Erythroblast (primary cell): ENCODE results near the gene ZFP3.
"Not testable (repeated sequence)": the region's sequence is repeated elsewhere in the genome, so short reads cannot be mapped to it uniquely, and the experiment has no call there.

ENCODE experiments used
- DNase-seq, 2 experiments: peaks; one replicate each; lab custom pipeline; 2025; lab: John Stamatoyannopoulos, UW
- GATA1 ChIP-seq: IDR thresholded peaks from 2 replicates; pipeline ENCODE4 v1.6.1; 2011; ENCODE audit warnings: low read depth, mild to moderate bottlenecking, control low read depth, low read length, moderate library complexity
- POLR2A ChIP-seq: IDR thresholded peaks from 2 replicates; pipeline ENCODE4 v1.6.1; 2011; ENCODE audit warnings: mild to moderate bottlenecking, low read length

ZFP3 gene

DNA sequence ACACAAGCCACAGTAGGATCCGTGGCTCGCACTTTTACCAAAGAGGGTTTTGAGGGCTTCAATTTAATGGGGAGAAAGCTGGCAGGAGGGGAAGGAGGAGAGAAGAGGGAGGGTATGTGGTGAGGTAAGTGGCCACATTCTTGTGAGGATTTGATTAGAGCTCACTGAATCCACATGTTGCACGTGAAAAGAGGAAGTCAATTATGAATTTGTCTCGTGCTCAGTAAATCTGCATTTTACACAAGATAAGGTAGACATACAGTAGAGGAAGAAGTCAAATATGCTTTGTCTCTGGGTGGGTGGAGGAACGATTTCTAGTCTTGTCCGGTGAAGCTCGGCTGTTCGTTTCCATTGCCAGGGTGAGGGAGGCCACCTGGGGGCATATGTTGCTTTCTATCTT lies 32.5 kb downstream of the ZFP3 start:
- DNase-seq: peak in 1 of 2 experiments; percentile 14
- TF ChIP-seq GATA1 (no peak), POLR2A (no peak)

DNA sequence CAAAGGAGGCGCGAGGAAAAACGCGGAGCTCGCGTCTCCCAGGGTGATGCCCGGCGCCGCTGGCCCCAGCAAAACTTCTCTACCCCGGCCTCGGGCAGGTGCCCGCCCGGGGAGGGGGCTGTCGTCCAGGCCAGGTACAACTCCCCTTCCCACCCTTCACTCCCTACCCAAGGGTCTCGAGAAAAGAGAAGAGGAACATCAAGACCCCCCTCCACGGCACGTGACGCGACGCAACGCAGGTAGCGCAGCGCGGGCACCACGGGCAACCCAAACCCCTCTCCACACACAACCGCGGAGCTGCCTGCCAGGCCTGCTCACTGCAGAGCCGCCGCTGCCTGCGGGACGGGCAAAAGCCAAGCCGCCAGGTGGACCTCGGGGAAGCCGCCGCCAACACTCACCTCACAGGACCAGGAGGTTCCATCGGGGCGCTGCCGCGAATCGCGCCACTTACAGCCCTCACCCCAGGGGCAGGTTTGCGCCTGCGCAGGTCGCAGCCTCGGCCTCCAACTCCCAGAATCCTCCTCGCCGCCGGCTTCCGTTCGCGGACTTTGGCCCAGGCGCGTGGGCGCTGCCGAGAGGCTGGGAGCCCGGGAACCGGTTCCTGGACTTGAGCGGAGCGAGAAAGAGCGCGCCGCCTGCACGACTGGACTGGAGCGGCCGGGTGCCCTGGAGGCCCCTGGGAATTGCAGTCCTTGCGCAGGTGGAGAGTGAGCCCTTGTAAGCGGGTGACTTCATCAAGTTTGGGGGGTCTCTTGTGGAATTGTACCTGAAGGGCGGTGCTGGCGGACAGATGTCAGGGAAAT lies 33.3 kb downstream of the ZFP3 start, which contains the start of gene ZNF232:
TSS of gene ZNF232 (minus strand) at position 477 of the 803 bp plus-strand sequence. CDS start at position 421, 56 bp downstream.
- DNase-seq: peak; percentile 92 to 94
- TF ChIP-seq GATA1: no peak
- TF ChIP-seq POLR2A: peak; percentile 73

DNA sequence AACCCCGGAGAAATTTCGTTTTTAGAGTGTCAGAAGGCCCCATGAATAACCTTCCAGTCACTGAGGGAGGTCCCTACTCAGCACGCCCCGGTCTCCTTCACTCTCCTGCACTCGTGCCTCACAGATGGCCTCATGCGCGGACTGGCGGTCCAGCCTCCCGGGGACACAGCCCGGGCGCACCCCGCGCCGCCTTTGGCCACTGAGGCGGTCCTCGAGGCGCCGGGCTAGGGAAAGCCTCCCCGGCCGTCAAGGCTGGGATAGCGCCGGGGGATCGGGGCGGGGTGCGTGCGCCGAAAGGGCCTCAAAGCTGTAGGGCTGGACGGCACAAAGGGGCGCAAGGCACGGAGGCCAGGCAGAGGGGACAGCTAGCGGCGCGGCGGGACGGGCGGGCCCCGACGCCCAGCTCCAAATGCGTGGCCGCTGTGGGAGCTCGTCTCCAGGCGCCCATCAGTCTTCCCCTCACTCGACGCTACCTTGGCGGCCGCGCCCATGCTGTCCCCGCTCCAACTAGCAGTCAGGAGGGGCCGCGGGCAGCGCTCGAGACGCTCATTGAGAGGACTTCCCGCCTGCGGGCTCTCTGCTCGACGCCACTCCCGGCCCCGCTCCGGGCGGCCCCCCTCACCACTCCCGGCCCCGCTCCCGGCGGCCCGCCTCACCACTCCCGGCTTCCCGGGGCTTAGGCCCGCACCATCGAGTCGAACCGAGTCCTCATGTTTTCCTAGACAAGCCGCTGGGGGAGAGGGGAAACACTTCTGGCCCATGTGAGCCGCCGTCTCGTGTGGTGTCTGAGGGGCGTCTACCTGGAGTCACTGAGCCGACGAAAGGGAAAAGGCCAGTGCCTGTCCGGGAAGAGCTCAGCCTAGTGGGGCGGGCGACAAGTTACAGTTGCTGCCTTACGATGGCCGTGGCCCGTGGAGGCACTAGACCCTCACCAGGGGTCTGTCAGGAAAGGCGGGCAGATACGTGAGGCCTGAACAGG lies 37.7 kb downstream of the ZFP3 start, which contains the start of gene USP6:
TSS of gene USP6 (plus strand) at position 360 of the 979 bp plus-strand sequence. CDS start 14,336 bp downstream, outside the sequence.
- peak in 1 of 2 experiments; percentile 24 for DNase-seq
- no peak for TF ChIP-seq GATA1
- no peak for TF ChIP-seq POLR2A

DNA sequence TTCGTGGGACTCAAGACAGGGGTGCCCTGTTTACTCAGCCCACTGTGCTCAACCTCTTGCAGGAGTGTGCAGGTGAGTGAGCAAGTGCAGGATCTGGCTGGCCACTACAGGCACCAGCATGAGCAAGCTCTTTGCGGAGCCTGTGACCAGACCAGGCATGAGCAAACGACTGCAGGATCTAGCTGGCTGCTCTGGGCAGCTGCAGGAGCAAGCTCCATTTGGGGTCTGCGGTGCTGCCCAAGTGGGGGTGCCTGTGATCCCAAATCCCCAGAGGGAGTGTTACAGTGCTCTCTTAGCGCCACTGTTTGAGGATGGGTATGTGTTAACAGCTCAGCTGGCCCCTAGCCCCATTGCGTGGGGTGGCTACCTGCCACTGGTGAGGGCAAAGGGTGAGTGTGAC lies 40.0 kb downstream of the ZFP3 start:
- no peak for DNase-seq
- no peak for TF ChIP-seq GATA1
- TF ChIP-seq POLR2A: no peak

DNA sequence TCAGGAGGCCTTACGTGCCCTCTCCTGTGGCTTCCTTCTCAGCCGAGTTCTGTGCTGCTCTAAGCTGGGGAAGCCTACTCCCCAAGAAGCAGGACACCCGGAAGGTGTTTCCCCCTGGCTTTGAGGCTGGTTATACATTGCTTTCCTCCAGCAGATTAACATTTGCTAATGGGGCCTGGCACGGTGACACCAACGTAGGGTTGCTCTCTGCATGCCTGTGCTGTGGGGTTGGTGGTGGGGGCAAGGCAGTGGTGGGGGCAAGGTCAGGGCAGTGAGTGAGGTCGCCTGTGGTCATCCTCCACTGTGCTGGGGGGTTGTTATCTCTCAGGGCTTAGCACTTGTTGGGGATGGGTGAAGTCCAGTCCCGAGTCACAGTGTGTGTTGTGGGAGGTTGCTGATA lies 41.8 kb downstream of the ZFP3 start:
- DNase-seq: no peak
- TF ChIP-seq GATA1: no peak
- no peak for TF ChIP-seq POLR2A

DNA sequence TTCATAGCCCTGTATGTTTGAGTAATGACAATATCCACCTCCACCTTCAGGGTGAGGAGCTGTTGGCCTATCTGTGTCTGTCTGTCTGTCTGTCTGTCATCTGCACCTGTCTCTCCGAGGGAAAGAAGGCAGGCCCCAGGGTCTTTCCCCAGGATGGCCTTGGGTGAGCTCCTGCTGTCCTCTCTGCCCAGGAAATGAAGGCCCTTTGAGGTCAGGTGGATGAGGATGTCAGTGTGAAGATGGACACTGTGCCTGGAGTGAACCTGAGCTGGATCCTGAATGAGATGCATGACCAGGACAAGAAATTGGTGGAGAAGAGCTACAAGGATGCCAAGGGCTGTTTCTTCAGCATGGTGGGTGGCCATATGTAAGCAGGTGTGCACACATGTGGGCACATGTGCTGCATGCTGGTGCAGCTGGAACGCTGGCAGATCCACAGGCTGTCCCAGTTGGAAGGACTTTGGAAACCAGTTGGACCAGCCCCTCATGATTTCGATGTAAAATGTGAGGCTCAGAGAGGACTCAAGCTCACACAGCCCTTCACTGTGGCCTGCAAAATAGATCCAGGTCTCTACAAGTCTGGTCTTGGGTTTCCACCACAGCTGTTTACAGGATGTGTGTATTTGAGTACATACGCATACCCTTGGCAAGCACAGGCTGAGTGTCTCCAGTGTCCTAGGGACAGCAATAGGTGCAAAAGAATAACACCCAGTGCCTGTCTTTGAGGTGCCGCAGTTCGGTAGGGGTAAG lies 42.3 kb downstream of the ZFP3 start:
- DNase-seq: not testable (repeated sequence)

DNA sequence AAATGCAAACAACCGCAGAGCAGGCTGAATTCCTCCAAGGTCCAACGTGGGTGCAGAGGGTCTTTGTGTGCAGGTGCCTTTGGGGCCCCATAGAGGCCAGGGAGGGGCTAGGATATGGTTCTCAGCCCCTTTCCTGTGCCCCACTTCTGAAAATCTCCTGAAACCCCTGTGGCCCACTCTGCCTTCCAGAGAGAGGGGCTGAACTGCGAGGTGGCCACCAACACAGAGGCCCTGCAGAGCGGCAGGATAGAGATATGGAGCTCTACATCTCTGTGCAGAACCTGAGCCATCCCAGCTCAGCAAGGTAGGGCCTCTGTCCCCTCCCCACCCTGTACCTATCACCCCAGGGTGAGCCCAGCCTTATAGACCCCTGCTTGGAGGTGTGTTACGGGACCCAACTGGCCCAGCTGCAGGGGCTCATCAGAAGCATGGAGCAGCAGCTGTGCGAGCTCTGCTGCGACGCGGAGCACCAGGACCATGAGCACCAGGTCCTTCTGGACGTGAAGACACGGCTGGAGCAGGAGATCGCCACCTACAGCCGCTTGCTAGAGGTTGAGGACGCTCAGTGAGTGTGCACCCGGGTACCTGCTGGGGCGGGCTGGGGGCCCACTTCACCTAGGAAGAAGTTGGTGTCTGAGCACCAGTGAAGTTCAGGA lies 43.0 kb downstream of the ZFP3 start:
- TF ChIP-seq POLR2A (no peak), GATA1 (no peak)
- no peak for DNase-seq

DNA sequence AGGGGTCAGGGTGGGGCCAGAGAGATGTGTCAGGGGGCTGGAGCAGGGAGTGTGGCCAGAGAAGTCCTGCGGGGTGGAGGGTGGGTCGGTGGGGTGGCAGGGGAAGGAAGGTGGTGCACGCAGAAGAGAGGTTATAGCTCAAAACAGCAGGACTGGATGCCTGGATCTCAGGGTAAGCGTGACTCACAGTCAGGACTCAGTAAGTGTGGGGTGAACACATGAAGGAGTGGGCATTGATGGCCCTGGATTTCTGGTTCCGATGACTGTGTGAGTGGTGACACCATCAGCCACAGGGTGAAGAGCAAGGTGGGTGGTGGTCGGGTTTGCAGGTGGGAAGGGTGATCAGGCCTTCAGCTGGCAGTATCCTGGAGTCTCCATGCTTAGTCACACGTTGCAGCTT lies 43.8 kb downstream of the ZFP3 start:
- DNase-seq: not testable (repeated sequence)

DNA sequence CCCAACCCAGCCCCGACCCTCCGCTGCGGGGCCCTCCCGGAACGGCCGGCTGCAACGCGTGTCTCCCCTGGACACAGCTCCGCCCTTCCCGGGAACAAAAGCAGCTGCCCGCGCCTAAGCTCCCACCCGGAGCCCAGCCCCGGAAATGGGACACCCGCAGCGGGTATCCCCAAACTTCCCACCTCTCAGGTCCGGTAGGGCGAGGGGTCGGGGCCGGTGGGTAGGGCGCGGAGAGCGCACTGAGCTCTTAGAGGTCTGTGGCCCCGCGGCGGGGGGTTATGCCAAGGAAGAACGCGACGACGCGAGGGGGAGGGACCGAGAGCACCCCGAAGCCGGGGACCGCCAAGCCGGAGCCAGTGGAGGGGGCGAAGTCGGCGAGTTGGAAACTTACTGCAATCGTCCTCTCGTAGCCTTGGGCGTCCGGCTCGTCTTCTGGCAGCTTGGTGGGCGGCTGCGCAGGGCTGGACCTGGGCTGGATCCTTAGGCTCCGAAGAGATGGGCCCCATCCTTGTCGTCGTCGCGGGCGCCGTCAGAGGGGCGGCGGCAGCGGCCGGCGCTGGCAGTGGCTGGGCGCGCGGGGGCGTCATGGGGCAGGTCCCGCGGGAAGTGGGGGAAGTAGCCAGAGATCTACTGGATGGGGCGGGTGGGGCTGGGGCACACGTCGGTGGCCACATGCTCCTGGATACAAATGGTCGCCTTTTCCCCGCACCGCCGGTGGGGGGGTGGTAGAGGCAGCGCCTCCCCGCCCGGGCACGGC lies 44.5 kb downstream of the ZFP3 start:
- DNase-seq: peak in 1 of 2 experiments; percentile 21
- TF ChIP-seq POLR2A: no peak
- TF ChIP-seq GATA1: no peak

DNA sequence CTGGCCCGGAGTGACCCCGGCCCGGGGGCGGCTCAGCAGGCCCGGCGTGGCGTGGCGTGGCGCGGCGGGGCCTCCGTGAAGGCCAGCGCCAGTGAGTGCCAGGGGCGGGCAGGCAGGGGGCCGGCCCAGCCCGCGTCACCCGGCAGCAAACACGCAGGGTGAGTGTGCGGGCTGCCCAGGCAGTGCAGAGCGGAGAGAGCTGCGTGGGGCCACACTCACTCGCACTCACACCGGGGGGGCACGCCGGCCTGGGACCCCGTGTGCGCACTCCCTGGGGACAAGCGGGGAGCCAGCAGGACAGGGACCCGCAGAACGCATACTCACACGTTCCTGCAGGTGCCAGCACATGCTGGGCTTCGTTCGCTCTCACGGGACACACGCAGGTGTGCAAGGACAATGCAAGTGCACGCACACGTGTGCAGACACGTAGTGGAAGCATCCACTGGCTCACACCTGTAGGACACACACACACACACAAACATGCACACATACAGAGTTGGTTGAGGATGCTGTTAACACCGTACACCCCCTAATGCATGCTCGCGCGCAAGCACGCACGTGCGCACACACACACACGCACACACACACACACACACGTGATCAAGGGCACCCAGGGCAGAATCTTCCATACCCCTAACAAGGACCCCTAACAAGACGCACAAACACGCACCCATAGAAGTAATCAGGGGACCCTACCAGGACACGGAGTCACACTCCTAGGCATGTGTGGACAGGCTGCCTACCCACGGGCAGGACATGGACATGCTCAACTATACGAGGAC lies 45.3 kb downstream of the ZFP3 start:
- DNase-seq: no peak
- TF ChIP-seq POLR2A (no peak), GATA1 (no peak)

DNA sequence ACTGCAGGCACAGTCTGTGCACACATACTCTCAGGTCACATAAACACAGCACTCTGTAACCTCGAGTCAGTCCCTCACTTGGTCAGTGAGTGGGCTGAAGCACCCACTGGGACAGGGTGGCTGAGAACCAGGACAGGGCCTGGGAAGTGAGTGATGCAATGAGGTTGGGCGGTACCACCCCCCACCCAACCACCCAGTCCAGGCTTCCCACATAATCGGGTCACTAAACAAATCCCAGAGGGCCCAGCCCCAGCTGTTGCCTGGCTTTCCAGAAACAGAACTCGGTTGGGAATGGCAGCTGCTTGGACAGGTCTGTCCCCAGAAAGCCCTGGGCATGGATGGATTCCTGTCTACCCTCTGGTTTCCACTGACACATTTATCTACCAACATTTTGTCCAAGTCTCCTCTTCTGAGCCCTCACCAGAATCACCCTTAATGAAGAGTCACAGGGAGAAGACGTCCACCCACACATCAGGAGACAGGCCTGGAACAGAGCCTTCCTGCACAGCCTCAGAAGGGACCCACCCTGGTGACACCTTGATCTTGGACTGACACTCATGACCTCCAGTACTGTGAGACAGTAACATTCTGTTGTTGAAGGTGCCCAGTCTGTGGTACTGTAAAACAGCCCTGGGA lies 46.0 kb downstream of the ZFP3 start:
- not testable (repeated sequence) for DNase-seq

DNA sequence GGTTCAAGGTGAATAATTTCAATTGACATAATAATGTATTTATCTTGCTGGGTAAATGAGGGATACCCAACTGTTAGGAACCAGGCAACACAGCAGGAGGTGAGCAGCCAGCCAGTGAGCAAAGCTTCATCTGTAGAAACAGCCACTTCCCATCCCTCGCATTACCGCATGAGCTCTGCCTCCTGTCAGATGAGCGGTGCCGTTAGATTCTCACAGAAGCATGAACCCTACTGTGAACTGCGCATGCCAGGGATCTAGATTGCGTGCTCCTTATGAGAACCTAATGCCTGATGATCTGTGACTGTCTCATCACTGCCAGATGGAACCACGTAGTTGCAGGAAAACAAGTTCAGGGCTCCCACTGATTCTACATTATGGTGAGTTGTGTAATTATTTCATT lies 46.6 kb downstream of the ZFP3 start:
- DNase-seq: not testable (repeated sequence)
